GM12878 (cell line): ENCODE data around the gene TRIP4. TPM values are rescaled to one million over a fixed set of nuclear protein-coding genes. Genes with fewer than 3 reads are reported as not detected.

Experiments
- JUND ChIP-seq: IDR thresholded peaks from 2 replicates; pipeline ENCODE4 v1.6.1; 2012; ENCODE audit warnings: low read depth, mild to moderate bottlenecking, low read length, improper control_type of control experiment, moderate library complexity
- PML ChIP-seq: IDR thresholded peaks from 2 replicates; pipeline ENCODE4 v1.6.1; 2012; ENCODE audit warnings: low read length, inconsistent platforms
- ZBTB4 ChIP-seq: fragments of 450-650 bp; formaldehyde crosslinking; IDR thresholded peaks from 2 replicates; pipeline ENCODE4 v1.4.0; 2022; ENCODE audit warnings: mild to moderate bottlenecking, moderate library complexity
- ZBTB40 ChIP-seq: fragments of 450-650 bp; IDR thresholded peaks from 2 replicates; pipeline ENCODE4 v1.6.1; 2016; ENCODE audit warnings: mild to moderate bottlenecking, moderate library complexity, borderline replicate concordance
- polyA plus RNA-seq, 11 experiments: library from polyadenylated mRNA; depleted of rRNA in 4 of 11; unstranded in 6 of 11; stranded (reverse) in 5 of 11; fragments of >200 nt; fragmentation: Nextera tagmentation in 4 of 11; fragmentation: Illumina TruSeq in 1 of 11; extraction: Ambion mirVana in 4 of 11; extraction: Trizol in 1 of 11; gene quantifications; 1 replicate in 1 of 11; 2 replicates in 10 of 11; pipeline versions ENCODE4 v1.2.1 to v1.2.3, GENCODE V29; 2011 to 2016; ENCODE audit warnings: inconsistent platforms in 2 of 11, missing spikeins in 2 of 11, low read depth in 1 of 11
- total RNA-seq, 4 experiments: library from RNA; depleted of rRNA in 3 of 4; stranded (reverse); fragments of >200 nt in 3 of 4; fragmentation: Illumina TruSeq in 1 of 4; extraction: Trizol in 1 of 4; gene quantifications; 2 replicates each; pipeline versions ENCODE4 v1.2.1 to v1.2.3, GENCODE V29; 2013 to 2021
- TF ChIP-seq, protein P1 (sequence below): fragments of 450-650 bp; IDR thresholded peaks from 2 replicates; pipeline ENCODE4 v1.6.1; 2014; ENCODE audit warnings: mild to moderate bottlenecking

Gene TRIP4
- total and polyA plus RNA-seq, 10 of the 15 experiments (the other 5 are each of a cell fraction or from before 2014, with no cell fraction given) = 6.4 to 24.5 (median 20.0) TPM

GRCh38 chr15:64361259-64361658 lies 26.4 kb upstream of the TRIP4 start (continued):
- TF ChIP-seq ZBTB40 = no peak
- no peak for TF ChIP-seq PML
- no peak for TF ChIP-seq JUND
- TF ChIP-seq, protein P1, sequence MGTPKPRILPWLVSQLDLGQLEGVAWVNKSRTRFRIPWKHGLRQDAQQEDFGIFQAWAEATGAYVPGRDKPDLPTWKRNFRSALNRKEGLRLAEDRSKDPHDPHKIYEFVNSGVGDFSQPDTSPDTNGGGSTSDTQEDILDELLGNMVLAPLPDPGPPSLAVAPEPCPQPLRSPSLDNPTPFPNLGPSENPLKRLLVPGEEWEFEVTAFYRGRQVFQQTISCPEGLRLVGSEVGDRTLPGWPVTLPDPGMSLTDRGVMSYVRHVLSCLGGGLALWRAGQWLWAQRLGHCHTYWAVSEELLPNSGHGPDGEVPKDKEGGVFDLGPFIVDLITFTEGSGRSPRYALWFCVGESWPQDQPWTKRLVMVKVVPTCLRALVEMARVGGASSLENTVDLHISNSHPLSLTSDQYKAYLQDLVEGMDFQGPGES = no peak
- no peak for TF ChIP-seq ZBTB4 (CRISPR knock-in tag)
